K562 (cell line): ENCODE measurements around the gene PTPRB. TPM values are rescaled to one million over a fixed set of nuclear protein-coding genes. Genes with fewer than 3 reads are reported as not detected.

Experiments
- ATAC-seq: fragments of 200-7000 bp; cut with Tn5 transposase; 3 replicates; pipeline ENCODE4 v1.9.1; 2020; ENCODE audit warnings: moderate library complexity
- BruUV-seq: library from RNA; stranded (reverse); fragments of 400-500 nt; replicated peaks from 2 replicates; lab custom pipeline; 2021; lab: Mats Ljungman, UMichigan
- CTCF ChIA-PET: fragments of 300-600 bp; formaldehyde crosslinking; extraction: SDS; loops from one replicate; lab custom pipeline; 2021; ENCODE audit warnings: low intra/inter-chr PET ratio; lab: Yijun Ruan, JAX
- POLR2A ChIA-PET: fragments of 300-600, 350-650 bp; sonication (Branson Sonifier 250); formaldehyde crosslinking; extraction: SDS; loops from one replicate; lab custom pipeline; 2021; ENCODE audit warnings: antibody characterized with exemption, inconsistent platforms; lab: Yijun Ruan, JAX
- DNase-seq, 4 experiments: peaks; one replicate each; pipeline versions ENCODE4 v3.0.0 to v3.0.0-alpha.2; 2011 to 2018; ENCODE audit warnings: low spot score in 3 of 4, mixed read lengths in 3 of 4; ENCODE audit errors: extremely low read depth in 1 of 4
- FAIRE-seq: peaks from 2 replicates; lab custom pipeline; 2011; peaks lifted over from hg19 to GRCh38; lab: Jason Lieb, UNC
- H2AFZ ChIP-seq: 2 replicates; pipeline ENCODE4 v1.6.0; 2011; ENCODE audit warnings: low read depth, low read length, control low read depth, inconsistent platforms
- H3K27ac ChIP-seq: fragments of 200-600 bp; 3 replicates; pipeline ENCODE4 v1.8.0; 2011; ENCODE audit warnings: low read depth, mild to moderate bottlenecking, control low read depth, inconsistent platforms, low read length, moderate library complexity, mixed read lengths; ENCODE audit errors: extremely low read depth
- H3K27me3 ChIP-seq, 2 experiments: fragments of 300-600 bp in 1 of 2; 2 replicates in 1 of 2; 3 replicates in 1 of 2; pipeline versions ENCODE4 v1.6.0 to v1.8.0; 2011; ENCODE audit warnings: inconsistent platforms in 2 of 2, low read length in 2 of 2, mild to moderate bottlenecking in 1 of 2, mixed read lengths in 1 of 2, moderate library complexity in 1 of 2; ENCODE audit not compliant: control insufficient read depth in 2 of 2, insufficient read depth in 2 of 2
- H3K36me3 ChIP-seq: fragments of 300-600 bp; 3 replicates; pipeline ENCODE4 v1.8.0; 2011; ENCODE audit warnings: mild to moderate bottlenecking, low read length, inconsistent platforms; ENCODE audit not compliant: control insufficient read depth, insufficient read depth
- H3K4me1 ChIP-seq, 2 experiments: fragments of 200-600 bp in 1 of 2; replicated peaks in 1 of 2; 2 replicates in 1 of 2; 3 replicates in 1 of 2; pipeline versions ENCODE4 v1.5.1 to v1.8.0; 2011; ENCODE audit warnings: inconsistent platforms in 2 of 2, low read length in 2 of 2, mild to moderate bottlenecking in 1 of 2, mixed read lengths in 1 of 2, moderate library complexity in 1 of 2; ENCODE audit not compliant: control insufficient read depth in 2 of 2, insufficient read depth in 2 of 2
- H3K4me2 ChIP-seq: 2 replicates; pipeline ENCODE4 v1.6.1; 2011; ENCODE audit warnings: low read length, control low read depth, inconsistent platforms, mixed read lengths; ENCODE audit not compliant: insufficient read depth
- H3K4me3 ChIP-seq: fragments of 200-600 bp; sonication (generic), shearing (Covaris generic); 2 replicates; pipeline ENCODE4 v1.5.1; 2016; ENCODE audit warnings: control low read depth, inconsistent platforms
- H3K79me2 ChIP-seq: fragments of 200-600 bp; 3 replicates; pipeline ENCODE4 v1.8.0; 2011; ENCODE audit warnings: low read length, inconsistent platforms; ENCODE audit not compliant: control insufficient read depth, insufficient read depth
- H3K9ac ChIP-seq, 2 experiments: 2 replicates each; pipeline versions ENCODE4 v1.6.0 to v1.6.1; 2011; ENCODE audit warnings: low read depth in 2 of 2, low read length in 2 of 2, control low read depth in 1 of 2, inconsistent platforms in 1 of 2, mild to moderate bottlenecking in 1 of 2, mixed read lengths in 1 of 2; ENCODE audit not compliant: insufficient read depth in 1 of 2
- H3K9me1 ChIP-seq: one replicate; pipeline ENCODE4 v1.6.0; 2011; ENCODE audit warnings: inconsistent platforms, mild to moderate bottlenecking, low read length, moderate library complexity; ENCODE audit not compliant: control insufficient read depth, insufficient read depth
- H3K9me3 ChIP-seq: replicated peaks from 2 replicates; pipeline ENCODE4 v1.5.1; 2011; ENCODE audit warnings: low read depth, low read length, inconsistent platforms; ENCODE audit not compliant: control insufficient read depth, insufficient read depth
- H4K20me1 ChIP-seq: replicated peaks from 2 replicates; pipeline ENCODE4 v1.6.1; 2011; ENCODE audit warnings: low read length, inconsistent platforms, mixed read lengths; ENCODE audit not compliant: control insufficient read depth, insufficient read depth
- CREB3L1 ChIP-seq: fragments of 450-650 bp; IDR thresholded peaks from 2 replicates; pipeline ENCODE4 v1.6.1; 2014; ENCODE audit warnings: low read depth, mild to moderate bottlenecking, moderate library complexity, borderline replicate concordance
- TCF7L2 ChIP-seq: fragments of 150-350 bp; IDR thresholded peaks from 2 replicates; pipeline ENCODE4 v1.6.1; 2016; ENCODE audit warnings: low read depth, mild to moderate bottlenecking, low read length, moderate library complexity
- ZBTB8A ChIP-seq: fragments of 450-650 bp; IDR thresholded peaks from 2 replicates; pipeline ENCODE4 v1.6.1; 2018; ENCODE audit warnings: mild to moderate bottlenecking, moderate library complexity; ENCODE audit not compliant: partially characterized antibody
- ZNF224 ChIP-seq: sonication (generic); formaldehyde crosslinking; IDR thresholded peaks from 2 replicates; pipeline ENCODE4 v1.8.0; 2022; ENCODE audit warnings: mild to moderate bottlenecking, missing genetic modification reagents
- ZNF589 ChIP-seq: fragments of 200-800 bp; sonication (Bioruptor generic); IDR thresholded peaks from 2 replicates; pipeline ENCODE4 v1.6.1; 2016; ENCODE audit warnings: low read depth, missing genetic modification characterization, missing compliant biosample characterization
- ZNF639 ChIP-seq, 2 experiments: fragments of 200-800 bp in 1 of 2; sonication (Bioruptor generic) in 1 of 2; sonication (generic) in 1 of 2; formaldehyde crosslinking in 1 of 2; IDR thresholded peaks in 1 of 2; conservative IDR thresholded peaks in 1 of 2; 2 replicates each; pipeline versions ENCODE4 v1.5.0 to v1.6.1; 2016 to 2020; ENCODE audit warnings: missing compliant biosample characterization in 1 of 2, missing genetic modification characterization in 1 of 2, missing genetic modification reagents in 1 of 2
- WGBS: fragments of 100-300 bp; shearing (Covaris generic); methylation state at CpG from one replicate; pipeline ENCODE4 v1.1.6; 2016; ENCODE audit warnings: low coverage, mixed read lengths; ENCODE audit not compliant: insufficient coverage; ENCODE audit errors: missing lambda C conversion rate; 5-methylcytosine and 5-hydroxymethylcytosine counted together
- in situ Hi-C: fragments of 300-500 bp; cut with MboI; formaldehyde crosslinking; loops from 4 replicates; pipeline ENCODE4 v1.15.0; 2018; ENCODE audit warnings: inconsistent platforms, mixed read lengths
- intact Hi-C: fragments of 100-400 bp; cut with micrococcal nuclease; formaldehyde crosslinking; loops from 2 replicates; pipeline ENCODE4 v1.14.2; 2022
- polyA plus RNA-seq, 8 experiments: library from polyadenylated mRNA; depleted of rRNA in 4 of 8; stranded (reverse) in 5 of 8; unstranded in 3 of 8; fragments of >200 nt; fragmentation: Nextera tagmentation in 2 of 8; fragmentation: Illumina TruSeq in 1 of 8; extraction: Ambion mirVana in 2 of 8; extraction: Trizol in 1 of 8; gene quantifications; 2 replicates each; pipeline versions ENCODE4 v1.2.1 to v1.2.3, GENCODE V29; 2011 to 2014; ENCODE audit warnings: inconsistent platforms in 1 of 8, missing spikeins in 1 of 8
- total RNA-seq, 7 experiments: library from RNA; depleted of rRNA in 6 of 7; stranded (reverse); fragments of >200 nt in 6 of 7; fragmentation: Illumina TruSeq in 2 of 7; extraction: Trizol in 2 of 7; gene quantifications; 2 replicates each; pipeline versions ENCODE4 v1.2.1 to v1.2.3, GENCODE V29; 2011 to 2021; ENCODE audit warnings: low replicate concordance in 1 of 7
- TF ChIP-seq, protein P1 (sequence below): fragments of 200-800 bp; sonication (Bioruptor generic); IDR thresholded peaks from 2 replicates; pipeline ENCODE4 v1.6.1; 2016; ENCODE audit warnings: missing genetic modification characterization, missing compliant biosample characterization

Gene PTPRB
- total and polyA plus RNA-seq, 9 of the 15 experiments (the other 6 are each of a cell fraction or from before 2014, with no cell fraction given), result 0.46 to 5.9 (median 3.1) TPM

DNA sequence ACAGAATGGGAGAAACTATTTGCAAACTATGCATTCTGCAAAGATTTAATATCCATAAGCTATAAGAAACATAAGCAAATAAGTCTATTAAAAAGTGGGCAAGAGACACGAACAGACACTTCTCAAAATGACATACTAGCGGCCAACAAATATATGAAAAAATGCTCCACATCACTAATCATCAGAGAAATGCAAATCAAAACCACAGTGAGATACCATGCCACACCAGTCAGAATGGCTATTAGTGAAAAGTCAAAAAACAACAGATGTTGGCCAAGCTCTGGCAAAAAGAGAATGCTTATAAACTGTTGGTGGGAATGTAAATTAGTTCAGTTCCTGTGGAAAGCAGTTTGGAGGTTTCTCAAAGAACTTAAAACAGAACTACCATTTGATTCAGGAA is 149.8 kb downstream of the PTPRB start (continued):
- TF ChIP-seq TCF7L2, result no peak
- no peak for TF ChIP-seq ZNF224
- TF ChIP-seq ZBTB8A, result no peak
- no peak for TF ChIP-seq ZNF639 (CRISPR knock-in tag; conservative IDR thresholded peaks at IDR 0.05 in 1 of 2, IDR thresholded peaks at IDR 0.05 in 1 of 2)
- no peak for TF ChIP-seq ZNF589 (CRISPR knock-in tag)
- no peak for TF ChIP-seq CREB3L1

DNA sequence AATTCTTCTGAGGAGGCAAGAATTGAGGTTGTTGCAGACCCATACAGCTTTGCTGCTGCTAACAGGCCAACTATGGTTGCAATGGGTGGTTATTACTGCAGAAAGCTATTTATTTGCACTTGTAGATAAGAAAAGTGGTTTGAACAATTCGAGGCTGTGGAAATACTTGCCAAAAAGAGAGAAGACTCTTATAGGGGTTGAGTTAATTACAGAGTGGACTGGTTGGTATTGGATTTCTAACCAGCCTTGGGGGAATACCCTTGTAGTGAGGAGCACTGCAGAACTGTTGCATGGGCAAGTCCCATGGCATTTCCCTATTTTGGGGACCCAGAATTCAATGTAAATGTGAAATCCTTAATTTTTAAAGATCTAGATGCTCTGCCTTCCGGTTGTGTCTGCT is 150.6 kb downstream of the PTPRB start:
- no peaks in the 10 kb centered on the region for H3K9me3 ChIP-seq
- no peak overlapping the region for H3K4me2 ChIP-seq
- ATAC-seq (no peak), FAIRE-seq (no peak), DNase-seq (no peak)
- 0% methylated on average over 2 of the region's 2 CpGs for WGBS
- no TSS peak for BruUV-seq
- ChIA-PET POLR2A (no interaction called here), CTCF (no interaction called here)
- H3K27me3 ChIP-seq, result no peaks in the 10 kb centered on the region
- no peak overlapping the region for H3K27ac ChIP-seq
- no peaks in the 10 kb centered on the region for H3K36me3 ChIP-seq
- no peaks in the 10 kb centered on the region; a peak in 1 of 5 replicates for H3K4me1 ChIP-seq
- in situ Hi-C loops (no loop called here), intact Hi-C loops (no loop called here)
- no peaks in the 10 kb centered on the region for H4K20me1 ChIP-seq
- H3K9me1 ChIP-seq, result no peaks in the 10 kb centered on the region
- no peak overlapping the region for H3K9ac ChIP-seq
- H3K79me2 ChIP-seq, result no peaks in the 10 kb centered on the region
- H3K4me3 ChIP-seq, result no peak overlapping the region
- no peak overlapping the region for H2AFZ ChIP-seq
- TF ChIP-seq, protein P1, sequence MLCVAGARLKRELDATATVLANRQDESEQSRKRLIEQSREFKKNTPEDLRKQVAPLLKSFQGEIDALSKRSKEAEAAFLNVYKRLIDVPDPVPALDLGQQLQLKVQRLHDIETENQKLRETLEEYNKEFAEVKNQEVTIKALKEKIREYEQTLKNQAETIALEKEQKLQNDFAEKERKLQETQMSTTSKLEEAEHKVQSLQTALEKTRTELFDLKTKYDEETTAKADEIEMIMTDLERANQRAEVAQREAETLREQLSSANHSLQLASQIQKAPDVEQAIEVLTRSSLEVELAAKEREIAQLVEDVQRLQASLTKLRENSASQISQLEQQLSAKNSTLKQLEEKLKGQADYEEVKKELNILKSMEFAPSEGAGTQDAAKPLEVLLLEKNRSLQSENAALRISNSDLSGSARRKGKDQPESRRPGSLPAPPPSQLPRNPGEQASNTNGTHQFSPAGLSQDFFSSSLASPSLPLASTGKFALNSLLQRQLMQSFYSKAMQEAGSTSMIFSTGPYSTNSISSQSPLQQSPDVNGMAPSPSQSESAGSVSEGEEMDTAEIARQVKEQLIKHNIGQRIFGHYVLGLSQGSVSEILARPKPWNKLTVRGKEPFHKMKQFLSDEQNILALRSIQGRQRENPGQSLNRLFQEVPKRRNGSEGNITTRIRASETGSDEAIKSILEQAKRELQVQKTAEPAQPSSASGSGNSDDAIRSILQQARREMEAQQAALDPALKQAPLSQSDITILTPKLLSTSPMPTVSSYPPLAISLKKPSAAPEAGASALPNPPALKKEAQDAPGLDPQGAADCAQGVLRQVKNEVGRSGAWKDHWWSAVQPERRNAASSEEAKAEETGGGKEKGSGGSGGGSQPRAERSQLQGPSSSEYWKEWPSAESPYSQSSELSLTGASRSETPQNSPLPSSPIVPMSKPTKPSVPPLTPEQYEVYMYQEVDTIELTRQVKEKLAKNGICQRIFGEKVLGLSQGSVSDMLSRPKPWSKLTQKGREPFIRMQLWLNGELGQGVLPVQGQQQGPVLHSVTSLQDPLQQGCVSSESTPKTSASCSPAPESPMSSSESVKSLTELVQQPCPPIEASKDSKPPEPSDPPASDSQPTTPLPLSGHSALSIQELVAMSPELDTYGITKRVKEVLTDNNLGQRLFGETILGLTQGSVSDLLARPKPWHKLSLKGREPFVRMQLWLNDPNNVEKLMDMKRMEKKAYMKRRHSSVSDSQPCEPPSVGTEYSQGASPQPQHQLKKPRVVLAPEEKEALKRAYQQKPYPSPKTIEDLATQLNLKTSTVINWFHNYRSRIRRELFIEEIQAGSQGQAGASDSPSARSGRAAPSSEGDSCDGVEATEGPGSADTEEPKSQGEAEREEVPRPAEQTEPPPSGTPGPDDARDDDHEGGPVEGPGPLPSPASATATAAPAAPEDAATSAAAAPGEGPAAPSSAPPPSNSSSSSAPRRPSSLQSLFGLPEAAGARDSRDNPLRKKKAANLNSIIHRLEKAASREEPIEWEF, result no peak
